HG02678 (cell line): ENCODE results near the gene SUPT3H.

Experiments used
- ATAC-seq: cut with Tn5 transposase; IDR thresholded peaks from one replicate; pipeline ENCODE4 v1.9.1; 2021; ENCODE audit warnings: mild to moderate bottlenecking, moderate library complexity; ENCODE audit not compliant: unreplicated experiment

The SUPT3H gene

GRCh38 chr6:44855562-44856411 is 521.9 kb downstream of the SUPT3H start:
- no peak for ATAC-seq

GRCh38 chr6:44854712-44855443 is 522.9 kb downstream of the SUPT3H start:
- no peak for ATAC-seq

- no peak for ATAC-seq
Measured at GRCh38 chr6:44851176-44851575, 526.6 kb downstream of the SUPT3H start.

GRCh38 chr6:44850312-44850711 is 527.4 kb downstream of the SUPT3H start:
- no peak for ATAC-seq

GRCh38 chr6:44849806-44850205 is 527.9 kb downstream of the SUPT3H start:
- no peak for ATAC-seq

- no peak for ATAC-seq
Measured at GRCh38 chr6:44843734-44844133, 534.0 kb downstream of the SUPT3H start.

- no peak for ATAC-seq
Measured at GRCh38 chr6:44842616-44843015, 535.1 kb downstream of the SUPT3H start.

GRCh38 chr6:44841829-44842228 is 535.9 kb downstream of the SUPT3H start:
- no peak for ATAC-seq

GRCh38 chr6:44837741-44838140 is 540.0 kb downstream of the SUPT3H start:
- ATAC-seq, result no peak

GRCh38 chr6:44837255-44837654 is 540.5 kb downstream of the SUPT3H start:
- no peak for ATAC-seq

- ATAC-seq, result peak; percentile 76
Measured at GRCh38 chr6:44833248-44833647, 544.5 kb downstream of the SUPT3H start.

GRCh38 chr6:44831002-44831610 is 546.6 kb downstream of the SUPT3H start:
- ATAC-seq, result no peak

GRCh38 chr6:44829836-44830235 is 547.9 kb downstream of the SUPT3H start:
- peak; percentile 37 for ATAC-seq

GRCh38 chr6:44828780-44829179 is 549.0 kb downstream of the SUPT3H start:
- no peak for ATAC-seq

- no peak for ATAC-seq
Measured at GRCh38 chr6:44826025-44826676, 551.6 kb downstream of the SUPT3H start.

- no peak for ATAC-seq
Measured at GRCh38 chr6:44825273-44825672, 552.5 kb downstream of the SUPT3H start.

GRCh38 chr6:44824567-44824966 is 553.2 kb downstream of the SUPT3H start:
- no peak for ATAC-seq

GRCh38 chr6:44820759-44821158 is 557.0 kb downstream of the SUPT3H start:
- no peak for ATAC-seq

GRCh38 chr6:44820321-44820720 is 557.4 kb downstream of the SUPT3H start:
- ATAC-seq, result no peak

GRCh38 chr6:44811456-44811855 is 566.3 kb downstream of the SUPT3H start:
- no peak for ATAC-seq

- ATAC-seq, result no peak
Measured at GRCh38 chr6:44809258-44809657, 568.5 kb downstream of the SUPT3H start.
